Fibroblast of skin of right quadriceps (primary cell): ENCODE results near the gene MYMX.
"Not testable (repeated sequence)": the region's sequence is repeated elsewhere in the genome, so short reads cannot be mapped to it uniquely, and the experiment has no call there.

Experiments
- DNase-seq: peaks from one replicate; pipeline ENCODE4 v3.0.0-alpha.2; 2013

MYMX gene

DNA sequence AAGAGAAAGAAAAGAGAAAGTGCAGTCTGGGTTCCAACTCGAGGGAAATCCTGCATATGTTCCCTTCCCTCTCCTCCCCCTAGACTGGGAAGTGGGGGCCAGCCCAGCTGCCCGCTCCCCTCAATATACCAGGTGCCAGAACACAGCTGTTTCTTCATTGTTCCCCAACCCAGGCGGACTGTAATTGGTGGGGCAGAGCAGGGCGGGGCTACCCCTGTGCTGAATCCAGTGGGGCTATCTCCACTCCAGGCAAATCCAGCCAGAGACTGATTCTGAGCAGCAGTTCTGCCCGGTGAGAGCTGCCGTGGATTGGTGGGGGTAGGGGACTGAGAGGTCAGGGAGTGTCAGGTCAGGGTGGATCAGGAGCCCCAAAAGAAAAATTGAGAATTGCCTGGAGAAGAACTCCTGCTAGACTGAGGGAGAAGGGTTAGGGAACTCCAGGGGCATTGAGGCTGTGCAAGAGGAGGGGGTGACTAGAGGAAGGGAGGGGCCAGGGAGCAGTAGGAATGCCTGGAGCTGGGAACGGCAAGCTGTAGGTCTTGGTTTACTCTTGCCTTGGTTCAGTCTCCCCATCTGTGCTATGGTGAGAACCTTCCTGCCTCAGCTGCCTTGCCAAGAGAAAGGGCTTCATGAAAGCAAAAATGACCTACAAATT, at the start of gene MYMX:
Gene MYMX (plus strand): TSS at position 250 of the 655 bp plus-strand sequence. CDS start 546 bp downstream, outside the sequence.
- no peak for DNase-seq

DNA sequence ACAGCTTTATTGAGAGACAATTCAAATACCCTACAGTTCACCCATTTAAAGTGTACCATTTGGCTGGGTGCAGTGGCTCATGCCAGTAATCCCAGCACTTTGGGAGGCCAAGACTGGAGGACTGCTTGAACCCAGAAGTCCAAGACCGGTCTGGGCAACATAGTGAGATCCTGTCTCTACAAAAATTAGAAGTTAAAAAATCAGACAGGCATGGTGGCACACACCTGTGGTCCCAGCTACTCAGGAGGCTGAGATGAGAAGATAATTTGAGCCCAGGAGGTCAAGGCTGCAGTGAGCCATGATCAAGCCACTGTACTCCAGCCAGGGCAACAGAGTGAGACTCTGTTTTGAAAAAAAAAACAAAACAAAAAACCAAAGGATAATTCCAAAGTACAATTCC, 49.2 kb upstream of the MYMX start:
- no peak for DNase-seq

DNA sequence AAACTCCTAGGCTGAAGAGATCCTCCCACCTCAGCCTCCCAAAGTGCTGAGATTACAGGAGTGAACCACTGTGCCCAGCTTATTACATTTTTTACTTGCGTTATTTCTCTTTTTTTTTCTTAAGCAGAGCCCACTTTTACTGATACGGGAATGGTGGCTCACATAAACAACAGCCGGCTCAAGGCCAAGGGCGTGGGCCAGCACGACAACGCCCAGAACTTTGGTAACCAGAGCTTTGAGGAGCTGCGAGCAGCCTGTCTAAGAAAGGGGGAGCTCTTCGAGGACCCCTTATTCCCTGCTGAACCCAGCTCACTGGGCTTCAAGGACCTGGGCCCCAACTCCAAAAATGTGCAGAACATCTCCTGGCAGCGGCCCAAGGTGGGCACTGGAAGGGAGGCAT, 47.6 kb upstream of the MYMX start:
- no peak for DNase-seq

DNA sequence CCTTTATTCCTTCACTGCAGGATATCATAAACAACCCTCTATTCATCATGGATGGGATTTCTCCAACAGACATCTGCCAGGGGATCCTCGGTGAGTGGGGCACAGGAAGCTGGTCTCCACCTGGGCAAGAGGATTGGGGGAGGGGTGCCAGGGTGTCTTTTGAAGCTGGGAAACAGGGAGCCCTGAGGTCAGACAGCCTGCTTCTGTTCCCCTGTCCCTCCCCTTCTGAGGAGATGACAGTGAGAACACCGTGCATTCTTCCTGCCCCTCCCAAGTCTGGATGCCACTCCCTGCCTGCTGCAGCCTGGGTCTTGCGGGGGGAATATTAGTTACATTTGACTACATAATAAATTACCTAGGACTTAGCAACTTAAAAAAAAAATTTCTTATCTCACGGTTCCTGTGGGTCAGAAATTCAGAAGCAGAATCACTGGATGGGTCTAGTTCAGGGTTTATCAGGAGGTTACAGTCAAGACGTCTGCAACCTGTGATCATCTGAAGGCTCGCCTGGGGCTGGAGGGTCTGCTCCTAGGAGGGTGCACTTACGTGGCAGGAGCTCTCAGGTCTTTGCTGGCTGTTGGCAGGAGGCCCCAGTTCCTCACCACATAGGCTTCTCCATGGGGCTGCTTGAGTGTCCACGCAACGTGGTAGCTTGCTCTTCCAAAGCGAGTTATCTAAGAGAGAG, 46.7 kb upstream of the MYMX start:
- DNase-seq: no peak

DNA sequence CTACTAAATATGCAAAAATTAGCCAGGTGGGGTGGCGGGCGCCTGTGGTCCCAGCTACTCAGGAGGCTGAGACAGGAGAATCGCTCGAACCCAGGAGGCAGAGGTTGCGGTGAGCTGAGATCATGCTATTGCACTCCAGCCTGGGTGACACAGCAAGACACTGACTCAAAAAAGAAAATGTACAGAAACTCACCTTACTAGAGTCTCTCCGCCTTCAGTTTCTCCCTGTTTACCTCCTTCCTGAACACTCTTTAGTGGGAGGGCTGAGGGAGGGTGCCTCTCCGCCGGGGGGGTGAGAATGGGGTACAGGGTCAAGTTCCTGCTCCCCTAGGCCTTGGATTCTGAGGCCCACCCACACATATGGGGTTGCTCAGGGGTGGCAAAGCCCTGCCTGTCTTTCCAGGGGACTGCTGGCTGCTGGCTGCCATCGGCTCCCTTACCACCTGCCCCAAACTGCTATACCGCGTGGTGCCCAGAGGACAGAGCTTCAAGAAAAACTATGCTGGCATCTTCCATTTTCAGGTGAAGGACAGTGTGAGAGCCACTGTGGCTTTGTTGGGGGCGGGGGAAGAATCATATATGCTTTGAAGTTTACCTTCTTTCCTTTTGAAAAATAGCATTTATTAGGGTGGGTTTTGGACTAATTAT, 44.7 kb upstream of the MYMX start:
- DNase-seq: no peak

DNA sequence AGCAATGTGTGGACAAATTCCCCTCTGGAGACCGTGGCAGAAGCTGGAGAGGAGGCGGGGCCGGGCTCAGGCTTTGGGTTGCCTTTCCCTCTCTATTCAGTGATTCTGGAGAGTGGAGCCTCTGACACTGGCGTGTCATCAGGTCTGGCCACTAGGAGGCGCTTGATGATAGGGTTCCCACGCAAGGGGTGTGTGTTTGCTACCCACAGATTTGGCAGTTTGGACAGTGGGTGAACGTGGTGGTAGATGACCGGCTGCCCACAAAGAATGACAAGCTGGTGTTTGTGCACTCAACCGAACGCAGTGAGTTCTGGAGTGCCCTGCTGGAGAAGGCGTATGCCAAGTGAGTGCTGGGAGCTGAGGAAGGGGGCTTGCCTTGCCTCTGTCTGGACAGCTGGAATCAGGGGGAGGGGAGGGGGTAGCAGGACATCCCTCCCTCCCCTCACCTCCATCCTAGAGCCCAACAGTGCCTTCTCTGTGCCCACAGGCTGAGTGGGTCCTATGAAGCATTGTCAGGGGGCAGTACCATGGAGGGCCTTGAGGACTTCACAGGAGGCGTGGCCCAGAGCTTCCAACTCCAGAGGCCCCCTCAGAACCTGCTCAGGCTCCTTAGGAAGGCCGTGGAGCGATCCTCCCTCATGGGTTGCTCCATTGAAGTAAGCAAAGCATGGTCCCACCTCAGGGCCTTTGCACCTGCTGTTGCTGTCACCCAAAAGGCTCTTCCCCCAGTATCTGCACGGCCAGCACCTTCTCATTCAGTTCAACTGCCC, 43.8 kb upstream of the MYMX start:
- DNase-seq: peak; percentile 57

DNA sequence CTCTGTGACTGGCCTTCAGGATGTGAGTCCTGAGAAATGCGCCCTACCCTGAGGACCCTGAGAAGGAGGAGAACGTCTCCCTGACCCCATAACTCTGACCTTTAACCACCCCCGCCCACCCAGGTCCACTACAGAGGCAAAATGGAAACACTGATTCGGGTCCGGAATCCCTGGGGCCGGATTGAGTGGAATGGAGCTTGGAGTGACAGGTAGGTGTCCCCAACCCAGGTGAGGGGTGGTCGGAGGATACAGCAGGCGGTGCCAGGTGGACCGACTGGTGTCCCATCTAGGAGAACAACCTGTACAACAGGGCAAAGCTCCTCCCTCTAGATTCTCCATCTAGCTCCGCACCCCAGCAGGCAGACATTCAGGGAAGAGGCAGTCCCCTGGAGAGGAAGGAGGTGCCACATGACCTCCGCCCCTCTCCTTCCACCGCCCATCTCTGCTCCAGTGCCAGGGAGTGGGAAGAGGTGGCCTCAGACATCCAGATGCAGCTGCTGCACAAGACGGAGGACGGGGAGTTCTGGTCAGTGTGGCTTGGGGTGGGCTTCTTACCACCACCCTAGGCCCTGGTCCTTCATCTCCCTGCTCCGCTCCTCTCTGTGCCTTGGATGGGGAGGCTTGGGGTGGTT, 40.5 kb upstream of the MYMX start:
- DNase-seq: no peak

DNA sequence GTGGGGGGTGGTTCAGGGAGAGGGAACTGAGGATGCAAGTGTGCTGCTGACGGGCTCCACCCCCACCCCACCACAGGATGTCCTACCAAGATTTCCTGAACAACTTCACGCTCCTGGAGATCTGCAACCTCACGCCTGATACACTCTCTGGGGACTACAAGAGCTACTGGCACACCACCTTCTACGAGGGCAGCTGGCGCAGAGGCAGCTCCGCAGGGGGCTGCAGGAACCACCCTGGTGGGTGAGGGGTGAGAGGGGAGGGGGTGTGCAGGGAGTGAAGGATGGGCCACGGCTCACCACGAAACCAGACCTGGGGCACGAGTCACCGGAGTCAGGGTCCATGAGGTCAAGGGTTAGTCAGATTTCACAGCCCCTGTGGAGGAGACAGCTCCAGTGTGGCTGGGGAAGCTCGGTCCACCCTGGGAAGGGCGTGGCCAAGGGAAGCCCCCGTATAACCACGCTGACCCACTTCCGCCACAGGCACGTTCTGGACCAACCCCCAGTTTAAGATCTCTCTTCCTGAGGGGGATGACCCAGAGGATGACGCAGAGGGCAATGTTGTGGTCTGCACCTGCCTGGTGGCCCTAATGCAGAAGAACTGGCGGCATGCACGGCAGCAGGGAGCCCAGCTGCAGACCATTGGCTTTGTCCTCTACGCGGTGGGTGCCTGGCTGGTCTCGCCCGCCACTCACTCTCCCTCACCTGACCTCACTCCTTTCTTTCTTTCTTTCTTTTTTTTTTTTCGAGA, 39.8 kb upstream of the MYMX start:
- no peak for DNase-seq

DNA sequence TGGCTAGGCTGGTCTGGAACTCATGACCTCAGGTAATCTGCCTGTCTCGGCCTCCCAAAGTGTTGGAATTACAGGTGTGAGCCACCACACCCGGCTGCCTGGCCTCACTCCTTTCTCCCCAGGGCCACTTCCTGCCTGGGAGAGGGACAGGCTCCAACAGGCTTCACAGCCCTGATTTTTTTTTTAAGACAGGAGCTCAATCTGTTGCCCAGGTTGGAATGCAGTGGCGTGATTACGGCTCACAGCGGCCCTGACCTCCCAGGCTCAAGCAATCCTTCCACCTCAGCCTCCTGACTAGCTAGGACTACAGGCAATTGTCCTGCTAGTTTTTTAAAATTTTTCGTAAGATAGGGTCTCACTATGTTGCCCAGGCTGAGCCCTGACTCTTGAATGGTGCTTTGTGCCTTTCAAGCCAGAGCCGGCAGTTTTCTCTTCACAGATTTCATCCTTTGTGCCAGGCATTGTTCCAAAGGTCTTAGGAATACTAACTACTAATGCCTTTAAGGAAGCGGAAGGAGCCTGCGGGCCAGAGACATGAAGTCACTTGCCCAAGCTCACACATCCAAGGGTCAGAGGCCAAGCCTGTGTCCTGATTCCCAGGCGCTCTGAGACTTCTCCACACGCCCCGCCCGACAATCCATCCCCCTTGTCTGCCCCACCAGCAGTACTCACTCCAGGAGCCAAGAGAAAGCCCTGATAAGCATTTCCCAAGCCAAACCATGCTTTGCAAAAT, 38.9 kb upstream of the MYMX start:
- peak; percentile 26 for DNase-seq

DNA sequence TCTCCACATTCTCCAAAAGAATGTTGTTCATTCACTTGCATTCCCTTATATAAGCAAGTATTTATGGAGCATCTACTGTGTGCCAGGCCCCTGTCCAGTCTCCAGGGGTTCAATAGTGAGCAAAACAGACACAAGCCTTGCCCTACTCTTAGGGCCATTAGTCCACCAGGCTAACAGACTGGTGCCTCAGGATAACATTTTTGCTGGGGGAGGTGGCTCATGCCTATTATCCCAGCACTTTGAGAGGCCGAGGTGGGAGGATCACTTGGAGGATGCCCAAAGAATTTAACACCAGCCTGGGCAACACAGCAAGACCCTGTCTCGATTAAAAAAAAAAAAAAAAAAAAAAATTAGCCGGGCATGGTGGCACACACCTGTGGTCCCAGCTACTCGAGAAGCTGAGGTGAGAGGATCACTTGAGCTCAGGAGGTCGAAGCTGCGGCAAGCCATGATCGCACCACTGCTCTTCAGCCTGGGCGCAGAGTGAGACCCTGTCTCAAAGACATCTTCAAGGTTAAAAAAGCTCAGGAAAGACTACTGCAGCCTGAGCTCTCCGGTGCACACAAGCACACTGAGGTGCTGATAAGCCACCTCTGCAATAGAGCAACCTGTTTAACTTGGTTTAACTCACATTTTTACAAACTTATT, 38.2 kb upstream of the MYMX start:
- DNase-seq: no peak

DNA sequence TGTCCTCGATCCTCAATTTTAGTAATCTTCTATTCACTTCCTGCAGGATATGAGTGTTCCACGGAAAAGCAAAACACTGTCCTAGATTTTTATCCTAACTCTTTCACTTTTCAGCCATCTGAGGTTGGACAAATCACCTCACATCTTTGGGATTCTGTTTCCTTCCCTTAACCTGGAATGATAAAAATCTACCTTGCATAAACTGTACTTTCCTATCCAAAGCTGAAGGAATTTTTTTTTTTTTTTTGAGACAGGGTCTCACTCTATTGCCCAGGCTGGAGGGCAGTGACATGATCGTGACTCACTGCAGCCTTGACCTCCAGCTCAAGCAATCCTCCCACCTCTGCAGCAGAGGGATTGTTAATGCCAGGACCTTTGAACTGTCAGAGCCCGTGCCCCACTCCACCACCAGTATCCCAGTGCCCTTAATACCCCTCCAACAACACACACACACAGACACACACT, 37.6 kb upstream of the MYMX start:
- DNase-seq: no peak

DNA sequence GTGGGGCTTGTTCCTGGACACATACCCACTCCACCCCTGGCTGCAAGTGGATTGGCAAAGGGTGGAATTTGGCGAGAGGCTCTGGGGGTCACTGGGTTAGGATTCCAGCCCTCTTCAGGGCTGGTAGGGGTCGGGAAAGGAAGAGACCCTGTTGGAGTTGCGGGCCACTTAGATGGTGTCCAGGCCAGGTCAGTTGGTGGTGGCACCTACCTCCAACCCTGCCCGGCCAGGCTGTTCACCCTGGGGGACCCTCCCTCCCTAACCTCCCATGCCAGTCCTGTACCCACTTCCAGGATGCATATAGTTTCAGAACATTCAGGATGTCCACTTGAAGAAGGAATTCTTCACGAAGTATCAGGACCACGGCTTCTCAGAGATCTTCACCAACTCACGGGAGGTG, 37.1 kb upstream of the MYMX start:
- no peak for DNase-seq

DNA sequence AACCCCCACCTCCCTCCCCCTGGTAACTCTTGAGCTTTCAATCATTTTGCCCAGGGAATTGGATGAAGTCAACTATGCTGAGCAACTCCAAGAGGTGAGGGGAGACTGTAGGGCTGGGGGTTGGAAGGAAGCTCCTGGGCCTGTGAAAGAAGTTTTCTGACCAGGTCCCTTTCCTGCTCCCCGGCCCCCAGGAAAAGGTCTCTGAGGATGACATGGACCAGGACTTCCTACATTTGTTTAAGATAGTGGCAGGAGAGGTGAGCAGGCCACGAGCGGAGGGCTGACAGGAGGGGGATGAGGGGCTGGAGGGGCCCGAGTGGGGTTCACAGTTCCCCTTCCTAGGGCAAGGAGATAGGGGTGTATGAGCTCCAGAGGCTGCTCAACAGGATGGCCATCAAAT, 36.3 kb upstream of the MYMX start:
- DNase-seq: no peak

DNA sequence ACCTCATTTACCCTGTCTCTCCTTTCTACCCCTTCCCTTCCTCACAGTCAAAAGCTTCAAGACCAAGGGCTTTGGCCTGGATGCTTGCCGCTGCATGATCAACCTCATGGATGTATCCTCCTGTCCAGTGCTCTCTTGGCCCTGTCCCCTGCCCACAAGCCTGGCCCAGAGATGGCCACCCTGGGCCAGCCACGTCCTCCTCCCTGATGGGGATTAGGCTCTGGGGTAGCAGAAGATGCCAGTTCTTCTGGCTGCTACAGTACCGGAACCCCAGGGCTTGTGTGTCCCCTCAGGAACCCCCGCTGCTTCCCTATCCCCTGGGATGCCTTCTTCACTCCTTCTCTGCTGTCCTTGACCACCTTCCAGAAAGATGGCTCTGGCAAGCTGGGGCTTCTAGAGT, 35.8 kb upstream of the MYMX start:
- no peak for DNase-seq

DNA sequence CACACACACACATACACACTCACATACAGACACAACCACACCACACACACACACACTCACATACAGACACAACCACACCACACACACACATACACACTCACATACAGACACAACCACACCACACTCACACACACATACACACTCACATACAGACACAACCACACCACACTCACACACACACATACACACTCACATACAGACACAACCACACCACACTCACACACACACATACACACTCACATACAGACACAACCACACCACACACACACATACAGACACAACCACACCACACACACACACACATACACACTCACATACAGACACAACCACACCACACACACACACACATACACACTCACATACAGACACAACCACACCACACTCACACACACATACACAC, 34.9 kb upstream of the MYMX start:
- DNase-seq: not testable (repeated sequence)

DNA sequence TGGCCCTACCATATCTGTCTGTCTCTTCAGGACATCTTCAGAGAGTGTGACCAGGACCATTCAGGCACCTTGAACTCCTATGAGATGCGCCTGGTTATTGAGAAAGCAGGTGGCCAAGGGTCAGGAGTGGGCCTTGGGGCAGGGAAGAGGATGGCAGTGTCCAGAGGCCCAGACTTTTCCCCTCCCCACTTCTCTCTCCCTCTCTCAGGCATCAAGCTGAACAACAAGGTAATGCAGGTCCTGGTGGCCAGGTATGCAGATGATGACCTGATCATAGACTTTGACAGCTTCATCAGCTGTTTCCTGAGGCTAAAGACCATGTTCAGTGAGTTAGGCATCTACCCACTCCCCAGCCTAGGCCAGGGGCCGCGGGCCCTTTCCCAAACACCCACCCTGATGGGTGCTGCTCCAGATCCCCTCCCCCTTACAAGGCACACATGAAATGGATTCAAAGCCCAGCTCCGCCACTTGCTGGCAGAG, 33.8 kb upstream of the MYMX start:
- DNase-seq: no peak

DNA sequence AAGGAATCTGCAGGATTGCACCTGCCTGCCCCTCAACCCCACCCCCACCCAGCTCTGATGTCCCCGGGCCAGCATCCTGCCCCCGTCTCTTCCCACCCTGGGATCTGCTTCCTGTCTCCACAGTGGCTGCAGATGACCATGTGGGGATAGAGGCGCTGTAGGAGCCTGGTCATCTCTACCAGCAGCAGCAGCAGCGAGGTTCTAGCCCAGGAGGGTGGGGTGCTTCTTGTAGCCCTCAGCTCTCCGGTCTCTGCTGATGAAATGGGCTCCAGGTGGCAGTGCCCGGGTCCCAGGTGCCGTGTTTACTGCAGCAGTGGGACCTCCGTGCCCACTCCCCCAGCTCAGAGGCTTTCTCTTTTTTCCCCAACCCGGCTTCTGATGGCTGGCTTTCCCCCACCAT, 32.9 kb upstream of the MYMX start:
- DNase-seq: no peak

DNA sequence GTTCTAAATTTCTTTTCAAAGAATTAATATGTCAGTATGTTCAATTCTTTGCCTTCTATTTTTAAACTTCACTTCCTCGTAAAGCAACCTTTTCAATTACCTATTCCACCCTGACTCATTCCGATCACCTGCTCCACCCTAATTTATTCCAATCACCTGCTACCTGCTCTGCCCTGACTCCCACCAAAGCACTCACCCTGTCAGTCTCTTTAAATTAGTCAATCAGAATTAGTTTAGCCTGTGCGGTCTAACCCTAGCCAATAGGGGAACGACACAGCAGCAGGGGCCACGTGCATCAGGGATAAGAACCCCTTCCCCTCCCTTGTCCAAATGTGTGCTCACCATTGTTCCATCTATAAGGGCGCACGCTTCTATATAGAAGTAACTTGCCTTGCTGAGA, 31.4 kb upstream of the MYMX start:
- not testable (repeated sequence) for DNase-seq

DNA sequence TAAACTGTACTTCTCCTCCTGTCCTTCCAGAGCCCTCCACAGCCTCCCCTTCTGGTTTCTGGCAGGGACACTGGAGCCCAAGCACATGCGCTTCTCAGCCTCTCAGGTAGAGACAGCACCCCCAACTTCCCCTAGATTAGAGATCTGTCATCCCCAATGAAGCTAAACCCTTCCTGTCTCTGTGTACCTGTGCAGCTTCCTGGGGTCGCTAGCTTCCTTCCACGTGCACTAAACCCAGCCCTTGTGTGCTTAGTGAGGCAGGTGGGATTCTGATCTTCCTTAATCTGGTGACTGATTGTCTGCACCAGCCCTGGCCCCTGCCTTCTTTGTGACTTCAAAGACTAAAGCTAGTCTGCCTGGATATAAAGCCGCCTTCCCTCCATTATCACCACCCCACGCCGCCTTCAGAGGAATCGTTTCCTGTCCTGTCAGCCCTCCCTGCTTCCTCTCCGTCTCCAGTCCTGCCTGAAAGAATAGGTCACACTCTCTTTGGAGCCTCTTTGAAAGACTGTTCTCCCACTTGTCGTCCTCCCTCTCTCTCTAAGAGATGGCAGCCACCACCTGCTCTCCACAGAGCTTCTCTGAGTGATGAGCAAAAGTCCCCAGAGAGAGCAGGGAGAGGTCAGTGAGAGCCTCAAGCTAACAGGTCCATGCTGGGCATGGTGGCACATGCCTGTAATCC, 30.6 kb upstream of the MYMX start:
- DNase-seq: no peak

DNA sequence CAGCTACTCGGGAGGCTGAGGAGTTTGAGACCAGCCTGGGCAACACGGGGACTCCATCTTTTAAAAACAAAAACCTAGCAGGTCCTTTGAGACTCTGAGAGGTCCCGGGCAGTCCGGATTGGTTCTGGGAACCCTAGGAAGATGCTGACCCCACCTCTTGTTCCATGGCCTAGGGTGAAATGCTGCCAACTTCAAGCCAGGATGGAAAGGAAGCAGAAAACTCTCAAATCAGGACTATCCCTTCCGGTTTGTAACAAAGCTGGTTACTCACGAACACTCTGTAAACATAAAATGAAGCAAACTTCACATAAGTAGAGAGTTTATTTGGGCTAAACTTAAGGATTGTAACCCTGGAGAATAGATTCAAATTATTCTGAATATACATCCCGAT, 30.1 kb upstream of the MYMX start:
- DNase-seq: no peak
